DMS114 treated with DMSO at 0.1 percent for 48 hours (cell line): ENCODE data around the gene NSG2.
A peak's percentile ranks its signal among the peaks of the same experiment; 100 is the strongest.

Experiments used
- DNase-seq: peaks from one replicate; lab custom pipeline; 2025; ENCODE audit not compliant: unreplicated experiment; lab: John Stamatoyannopoulos, UW

NSG2 gene

GRCh38 chr5:174045470-174046025 lies at the start of gene NSG2:
NSG2 (plus strand) TSS chr5:174045706; CDS start chr5:174046756, 1,050 bp downstream.
- peak; percentile 89 for DNase-seq

- DNase-seq = no peak
Measured at GRCh38 chr5:173997331-173997730, 48.2 kb upstream of the NSG2 start.

- DNase-seq = no peak
Measured at GRCh38 chr5:173998531-173998930, 47.0 kb upstream of the NSG2 start.

GRCh38 chr5:174000076-174000475 lies 45.4 kb upstream of the NSG2 start:
- no peak for DNase-seq

GRCh38 chr5:174003795-174004194 lies 41.7 kb upstream of the NSG2 start:
- DNase-seq = no peak

GRCh38 chr5:174008922-174009321 lies 36.6 kb upstream of the NSG2 start:
- no peak for DNase-seq

GRCh38 chr5:174010365-174010764 lies 35.1 kb upstream of the NSG2 start:
- no peak for DNase-seq

GRCh38 chr5:174011441-174011840 lies 34.1 kb upstream of the NSG2 start:
- no peak for DNase-seq

- peak; percentile 59 for DNase-seq
Measured at GRCh38 chr5:174020069-174020927, 25.2 kb upstream of the NSG2 start.

GRCh38 chr5:174020928-174021304 lies 24.6 kb upstream of the NSG2 start:
- DNase-seq = no peak

- DNase-seq = no peak
Measured at GRCh38 chr5:174022384-174023095, 23.0 kb upstream of the NSG2 start.

GRCh38 chr5:174030286-174030685 lies 15.2 kb upstream of the NSG2 start:
- no peak for DNase-seq

GRCh38 chr5:174044466-174045254 lies 846 bp upstream of the NSG2 start:
- no peak for DNase-seq

- DNase-seq = no peak
Measured at GRCh38 chr5:174046558-174046957, 1.1 kb downstream of the NSG2 start.

- DNase-seq = no peak
Measured at GRCh38 chr5:174047472-174048099, 2.1 kb downstream of the NSG2 start.

- DNase-seq = no peak
Measured at GRCh38 chr5:174052636-174053035, 7.1 kb downstream of the NSG2 start.

GRCh38 chr5:174053905-174054304 lies 8.4 kb downstream of the NSG2 start:
- DNase-seq = no peak

GRCh38 chr5:174056064-174056847 lies 10.8 kb downstream of the NSG2 start:
- DNase-seq = no peak

GRCh38 chr5:174057206-174057605 lies 11.7 kb downstream of the NSG2 start:
- no peak for DNase-seq
